CD4-positive, alpha-beta T cell treated with Interleukin-15 for 4 hours (primary cell): Measurements from ENCODE around the gene SLC36A1.
"Not testable (repeated sequence)": the region's sequence is repeated elsewhere in the genome, so short reads cannot be mapped to it uniquely, and the experiment has no call there.

Source experiments
- DNase-seq: peaks from one replicate; pipeline ENCODE4 v3.0.0-alpha.2; 2020; ENCODE audit warnings: low spot score

Gene SLC36A1

GRCh38 chr5:151447174-151448037, at the start of gene SLC36A1:
Gene SLC36A1 (plus strand): TSS chr5:151447603. CDS start chr5:151458793, 11,190 bp downstream.
- DNase-seq, result peak; percentile 91

DNA sequence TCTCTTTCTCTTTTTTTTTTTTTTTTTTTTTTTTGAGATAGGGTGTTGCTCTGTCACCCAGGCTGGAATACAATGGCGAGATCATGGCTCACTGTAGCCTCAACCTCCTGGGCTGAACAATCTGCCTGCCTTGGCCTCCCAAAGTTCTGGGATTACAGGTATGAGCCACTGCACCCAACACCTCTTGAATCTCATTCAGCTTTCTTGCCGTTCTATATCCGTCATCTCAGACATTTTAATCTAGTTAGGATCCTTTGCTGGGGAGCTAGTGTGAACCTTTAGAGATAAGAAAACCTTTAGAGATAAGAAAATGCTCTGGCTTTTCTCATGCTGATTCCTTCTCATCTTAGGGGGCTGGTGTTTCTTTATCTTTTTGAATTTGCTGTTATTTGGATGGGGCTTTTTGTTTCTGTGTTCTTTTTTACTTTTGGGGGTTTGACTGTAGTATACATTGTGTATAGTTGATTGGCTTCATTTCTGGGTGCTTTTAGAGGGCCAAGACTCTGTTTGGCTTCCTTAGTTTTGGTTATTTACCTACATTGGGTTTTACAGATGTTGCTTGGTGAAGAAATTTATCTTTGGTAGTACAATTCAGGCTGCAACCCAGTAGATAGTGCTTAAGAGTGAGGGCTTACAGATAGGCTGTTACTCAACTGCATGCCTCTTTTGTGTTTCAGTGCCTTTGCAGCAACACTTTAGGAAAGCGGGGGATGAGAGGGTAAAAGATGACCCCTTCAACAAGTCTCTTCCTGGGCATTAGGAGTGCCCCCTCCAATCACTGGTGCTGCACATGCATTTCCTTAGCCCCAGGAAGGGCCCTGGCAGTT, 41.9 kb upstream of the SLC36A1 start:
- DNase-seq, result no peak

- DNase-seq, result no peak
Observed at GRCh38 chr5:151406322-151406947, 41.0 kb upstream of the SLC36A1 start.

DNA sequence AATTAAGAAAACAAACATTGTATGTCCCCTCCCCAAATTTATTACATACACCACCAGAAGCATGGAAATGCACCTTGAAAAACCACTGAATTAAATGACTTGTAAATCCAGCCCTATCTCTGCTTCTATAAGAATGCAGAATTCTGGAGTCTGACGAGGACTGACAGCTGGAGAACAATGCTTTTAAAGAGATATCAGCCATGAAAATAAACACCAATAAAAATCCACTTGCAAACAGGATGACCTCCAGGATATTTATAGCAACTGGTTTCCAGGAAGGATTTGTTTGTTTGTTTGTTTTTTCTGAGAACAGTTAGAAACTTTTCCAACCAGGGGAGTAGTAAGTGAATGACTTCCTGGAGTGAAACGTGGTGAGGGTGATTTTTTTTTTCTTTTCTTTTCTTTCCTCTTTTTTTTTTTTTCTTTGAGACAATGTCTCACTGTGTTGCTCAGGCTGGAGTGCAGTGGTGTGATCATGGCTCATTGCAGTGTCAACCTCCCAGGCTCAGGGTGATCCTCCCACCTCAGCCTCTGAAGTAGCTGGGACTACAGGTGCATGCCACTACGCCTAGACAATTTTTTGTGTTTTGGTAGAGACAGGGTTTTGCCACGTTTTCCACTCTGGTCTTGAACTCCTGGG, 38.7 kb upstream of the SLC36A1 start:
- no peak for DNase-seq

- no peak for DNase-seq
Observed at GRCh38 chr5:151413800-151414199, 33.6 kb upstream of the SLC36A1 start.

DNA sequence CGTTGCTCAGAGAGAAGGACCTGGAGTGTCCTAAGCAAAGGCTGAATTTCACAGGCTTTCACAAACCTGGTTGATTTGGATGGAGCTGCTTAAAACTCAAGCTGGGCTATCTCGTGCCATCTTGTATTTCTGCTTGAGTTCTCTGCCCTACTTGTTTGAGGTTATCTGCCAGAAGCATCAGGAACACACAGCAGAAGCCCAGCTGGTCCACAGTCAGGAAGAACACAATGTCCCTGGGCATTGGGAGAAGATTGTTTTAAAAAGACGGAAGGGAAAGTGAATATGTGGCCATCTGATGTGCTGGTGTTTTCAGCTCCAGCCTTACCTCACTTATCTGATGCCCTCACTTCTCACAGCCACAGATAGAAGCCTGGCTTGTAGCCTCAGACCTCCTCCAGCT, 32.9 kb upstream of the SLC36A1 start:
- DNase-seq, result no peak

DNA sequence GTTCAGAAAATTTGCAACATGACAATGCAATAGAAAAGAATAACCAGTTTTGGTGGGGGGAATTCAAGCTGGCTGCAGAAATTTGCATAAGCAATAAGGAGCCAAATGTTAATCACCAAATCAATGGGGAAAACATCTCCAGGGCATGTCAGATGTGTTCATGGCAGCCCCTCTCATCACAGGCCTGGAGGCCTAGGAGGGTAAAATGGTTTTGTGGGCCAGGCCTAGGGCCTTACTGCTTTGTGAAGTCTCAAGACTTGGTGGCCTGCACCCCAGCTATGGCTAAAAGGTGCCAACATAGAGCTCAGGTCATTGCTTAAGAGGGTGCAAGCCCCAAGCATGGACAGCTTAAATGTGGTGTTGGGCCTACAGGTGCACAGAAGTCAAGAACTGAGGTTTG, 29.7 kb upstream of the SLC36A1 start:
- DNase-seq, result no peak

DNA sequence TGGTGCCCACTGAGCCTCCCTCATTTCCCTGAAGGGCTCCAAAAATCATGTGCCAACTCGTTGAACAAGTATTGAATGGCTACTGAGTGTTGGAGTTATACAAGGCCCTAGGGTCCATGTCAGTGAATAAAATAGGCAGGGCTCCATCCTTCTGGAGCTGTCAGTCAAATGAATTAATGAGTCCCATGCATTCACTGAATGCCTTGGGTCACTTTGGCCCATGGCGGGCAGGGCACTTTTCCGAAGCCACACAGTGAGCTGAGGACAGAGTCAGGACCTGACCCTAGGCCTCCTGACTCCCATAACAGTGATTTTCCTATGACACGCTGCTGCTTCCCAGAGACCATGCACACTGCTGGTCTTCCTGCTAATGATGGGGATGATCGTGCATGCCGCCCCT, 27.3 kb upstream of the SLC36A1 start:
- DNase-seq, result no peak

GRCh38 chr5:151424892-151425523, 22.4 kb upstream of the SLC36A1 start:
- DNase-seq, result no peak

GRCh38 chr5:151426347-151426746, 21.1 kb upstream of the SLC36A1 start:
- not testable (repeated sequence) for DNase-seq

DNA sequence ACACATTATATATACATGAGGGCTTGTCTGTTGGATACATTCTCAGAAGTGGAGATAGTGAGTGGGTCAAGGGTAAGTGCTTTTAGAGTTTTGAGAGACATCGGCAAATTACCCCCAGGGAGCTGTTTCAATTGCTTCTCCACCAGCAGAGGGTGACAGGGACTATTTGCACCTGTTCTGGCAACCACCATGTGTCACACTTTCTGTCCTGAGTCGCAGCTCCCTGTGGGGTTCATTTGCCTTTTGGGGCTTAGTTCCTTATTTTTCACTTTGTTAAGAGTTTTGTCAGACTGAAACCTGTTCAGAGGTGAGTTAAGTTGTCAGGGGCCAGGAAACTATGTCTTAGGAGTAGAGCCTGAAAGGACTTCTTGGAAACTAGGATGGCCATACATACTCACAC, 20.1 kb upstream of the SLC36A1 start:
- DNase-seq, result no peak

- DNase-seq, result no peak
Observed at GRCh38 chr5:151430731-151431130, 16.7 kb upstream of the SLC36A1 start.

GRCh38 chr5:151431666-151432065, 15.7 kb upstream of the SLC36A1 start:
- no peak for DNase-seq

DNA sequence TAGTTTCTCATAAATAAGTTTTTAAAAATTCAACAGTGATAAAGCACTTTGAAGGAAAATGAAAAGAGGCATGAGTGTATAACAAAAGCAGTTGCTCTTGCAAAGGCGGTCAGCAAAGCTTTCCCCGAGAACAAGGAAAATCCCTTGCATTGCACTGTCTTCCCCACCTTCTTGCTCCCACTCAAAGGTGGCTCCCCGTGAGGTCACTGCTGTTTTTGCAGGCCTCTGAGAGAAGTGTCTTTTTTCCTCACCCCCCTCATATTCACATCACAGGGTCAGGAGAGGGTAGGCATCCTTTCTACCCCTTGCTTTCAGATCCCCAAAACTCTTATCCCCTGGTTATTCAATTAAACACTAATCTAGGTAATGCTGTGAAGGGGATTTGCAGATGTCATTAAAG, 15.2 kb upstream of the SLC36A1 start:
- DNase-seq, result no peak

DNA sequence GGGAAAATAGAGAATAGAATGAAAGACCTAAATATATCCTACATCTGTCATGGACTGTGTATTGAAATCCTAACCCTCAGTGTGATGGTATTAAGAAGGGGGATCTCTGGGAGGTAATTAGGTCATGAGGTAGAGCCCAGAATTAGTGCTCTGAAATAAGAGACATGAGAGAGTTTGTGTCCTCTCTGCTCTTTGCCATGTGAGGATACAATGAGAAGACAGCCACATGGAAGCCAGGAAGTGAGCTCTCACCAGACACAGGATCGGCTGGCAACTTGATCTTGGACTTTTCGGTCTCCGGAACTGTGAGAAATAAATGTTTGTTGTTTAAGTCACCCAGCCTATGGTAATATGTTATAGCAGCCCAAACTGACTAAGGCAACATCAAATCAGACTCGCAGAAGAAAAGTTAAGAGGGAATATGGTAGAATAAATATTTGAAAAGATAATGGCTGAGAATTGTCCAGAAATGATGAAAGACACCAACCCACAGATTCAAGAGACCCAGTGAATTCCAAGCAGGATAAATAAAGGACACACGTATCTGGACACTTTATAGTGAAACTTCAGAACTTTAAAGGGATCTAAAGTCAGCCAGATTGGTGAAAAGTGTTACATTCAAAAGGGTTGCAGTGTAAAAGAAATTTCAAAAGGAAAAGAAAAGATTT, 12.7 kb upstream of the SLC36A1 start:
- DNase-seq, result no peak

GRCh38 chr5:151448038-151448985, 909 bp downstream of the SLC36A1 start:
- DNase-seq, result peak; percentile 13

- DNase-seq, result no peak
Observed at GRCh38 chr5:151449297-151449696, 1.9 kb downstream of the SLC36A1 start.

- DNase-seq, result no peak
Observed at GRCh38 chr5:151449839-151450238, 2.4 kb downstream of the SLC36A1 start.

DNA sequence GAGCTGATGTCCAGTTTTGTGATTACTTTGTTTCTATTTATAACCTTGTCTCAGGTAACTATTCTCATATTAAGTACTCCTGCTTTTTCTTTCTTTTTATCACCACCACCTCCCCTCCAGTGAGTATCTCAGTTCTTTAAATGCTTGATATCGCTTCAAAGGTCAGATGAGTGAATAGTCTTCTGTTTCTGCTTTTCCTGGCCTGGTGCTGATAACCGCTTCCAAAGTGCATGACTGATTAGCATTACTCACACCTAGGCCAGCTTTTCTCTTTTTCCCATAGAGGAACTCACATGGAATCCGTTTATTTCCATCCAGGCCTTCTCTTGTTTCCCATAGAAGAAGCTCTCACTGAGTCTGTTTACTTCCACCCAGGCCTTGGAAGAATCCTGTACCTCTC, 3.2 kb downstream of the SLC36A1 start:
- no peak for DNase-seq
